B cell (primary cell): ENCODE results near the gene TRAM2. TPM values are rescaled to one million over a fixed set of nuclear protein-coding genes. Genes with fewer than 3 reads are reported as not detected.

Experiments used
- ATAC-seq: fragments of 200-7000 bp; cut with Tn5 transposase; one replicate; pipeline ENCODE4 v1.10.0; 2021; ENCODE audit warnings: low read depth, mild to moderate bottlenecking, moderate number of reproducible peaks, moderate library complexity
- CTCF ChIA-PET: fragments of 350-600 bp; sonication (Branson Sonifier 250); formaldehyde crosslinking; loops from one replicate; lab custom pipeline; 2021; ENCODE audit warnings: antibody characterized with exemption, inconsistent platforms; lab: Charles Lee
- POLR2A ChIA-PET: fragments of 350-600 bp; sonication (Branson Sonifier 250); formaldehyde crosslinking; loops from one replicate; lab custom pipeline; 2021; ENCODE audit warnings: antibody characterized with exemption; lab: Charles Lee
- DNase-seq: peaks from one replicate; pipeline ENCODE4 v3.0.0; 2013
- H2AFZ ChIP-seq: 2 replicates; pipeline ENCODE4 v1.6.1; 2012; ENCODE audit warnings: mild to moderate bottlenecking, low read depth, low read length; ENCODE audit not compliant: insufficient read depth, poor library complexity, severe bottlenecking
- H3K27ac ChIP-seq, 2 donors: 1 replicate in 1 of 2; 2 replicates in 1 of 2; pipeline ENCODE4 v1.5.1; 2012 to 2013; ENCODE audit warnings: low read length in 2 of 2, mild to moderate bottlenecking in 2 of 2, moderate library complexity in 1 of 2
- H3K27me3 ChIP-seq, 4 experiments: fragments of 200-600 bp in 1 of 4; sonication (generic) in 1 of 4; replicated peaks in 1 of 4; 1 replicate in 2 of 4; 2 replicates in 2 of 4; pipeline versions ENCODE4 v1.6.1 to v1.7.0; 2013 to 2016; ENCODE audit warnings: low read length in 3 of 4, mild to moderate bottlenecking in 2 of 4, mixed read lengths in 1 of 4, moderate library complexity in 1 of 4; ENCODE audit not compliant: insufficient read depth in 4 of 4, control insufficient read depth in 3 of 4; ENCODE audit errors: control extremely low read depth in 1 of 4
- H3K36me3 ChIP-seq, 2 experiments: replicated peaks in 1 of 2; 1 replicate in 1 of 2; 2 replicates in 1 of 2; pipeline versions ENCODE4 v1.6.1 to v1.7.1; 2013; ENCODE audit warnings: low read length in 1 of 2; ENCODE audit not compliant: insufficient read depth in 2 of 2, control insufficient read depth in 1 of 2; ENCODE audit errors: control extremely low read depth in 1 of 2, extremely low read depth in 1 of 2
- H3K4me1 ChIP-seq, 2 donors: fragments of 200-600 bp in 1 of 2; sonication (generic) in 1 of 2; 1 replicate in 1 of 2; 2 replicates in 1 of 2; pipeline versions ENCODE4 v1.5.1 to v1.6.1; 2013 to 2017; ENCODE audit warnings: low read length in 2 of 2; ENCODE audit not compliant: control insufficient read depth in 2 of 2, insufficient read depth in 2 of 2
- H3K4me2 ChIP-seq: replicated peaks from 2 replicates; pipeline ENCODE3; 2012; ENCODE audit warnings: mild to moderate bottlenecking, low read depth, low read length; ENCODE audit not compliant: poor library complexity, severe bottlenecking
- H3K4me3 ChIP-seq, 5 experiments: fragments of 200-600 bp in 1 of 5; sonication (generic) in 1 of 5; 1 replicate in 3 of 5; 2 replicates in 2 of 5; pipeline versions ENCODE4 v1.5.1 to v1.7.0; 2011 to 2016; ENCODE audit warnings: low read length in 4 of 5, mild to moderate bottlenecking in 4 of 5, low read depth in 2 of 5, control low read depth in 1 of 5, moderate library complexity in 1 of 5; ENCODE audit not compliant: insufficient read depth in 1 of 5; ENCODE audit errors: control extremely low read depth in 1 of 5, extremely low read depth in 1 of 5
- H3K79me2 ChIP-seq: fragments of 200-600 bp; sonication (generic); one replicate; pipeline ENCODE4 v1.6.0; 2016; ENCODE audit warnings: low read length; ENCODE audit not compliant: control insufficient read depth, insufficient read depth
- H3K9ac ChIP-seq: fragments of 200-600 bp; sonication (generic); 2 replicates; pipeline ENCODE4 v1.6.1; 2017; ENCODE audit warnings: mild to moderate bottlenecking, low read length, moderate library complexity
- H3K9me3 ChIP-seq, 3 donors: one replicate each; pipeline versions ENCODE4 v1.6.1 to v1.7.1; 2013; ENCODE audit warnings: low read length in 2 of 3; ENCODE audit not compliant: control insufficient read depth in 2 of 3, insufficient read depth in 1 of 3; ENCODE audit errors: control extremely low read depth in 1 of 3
- H4K20me1 ChIP-seq: 2 replicates; pipeline ENCODE4 v1.6.0; 2012; ENCODE audit warnings: mild to moderate bottlenecking, low read length; ENCODE audit not compliant: insufficient read depth, control insufficient read depth, poor library complexity, severe bottlenecking
- H3K27ac Mint-ChIP-seq: one replicate; pipeline ENCODE4 v1.8.0; 2021; ENCODE audit warnings: mixed read lengths
- H3K27me3 Mint-ChIP-seq: one replicate; pipeline ENCODE4 v1.8.0; 2021; ENCODE audit warnings: mixed read lengths
- H3K4me1 Mint-ChIP-seq: one replicate; pipeline ENCODE4 v1.8.0; 2021; ENCODE audit warnings: mixed read lengths
- H3K4me3 Mint-ChIP-seq: one replicate; pipeline ENCODE4 v1.8.0; 2021; ENCODE audit warnings: mixed read lengths
- H3K9me3 Mint-ChIP-seq: one replicate; pipeline ENCODE4 v1.8.0; 2022; ENCODE audit warnings: mixed read lengths; ENCODE audit not compliant: insufficient read depth
- CTCF ChIP-seq: fragments of 200-600 bp; IDR thresholded peaks from one replicate; pipeline ENCODE4 v1.8.0; 2022; ENCODE audit warnings: antibody characterized with exemption, mild to moderate bottlenecking
- EZH2 ChIP-seq: IDR thresholded peaks from 2 replicates; pipeline ENCODE4 v1.6.1; 2012; ENCODE audit warnings: borderline replicate concordance, low read depth, mild to moderate bottlenecking, moderate library complexity, low read length; ENCODE audit not compliant: insufficient read depth, poor library complexity, severe bottlenecking
- WGBS: methylation state at CpG from one replicate; pipeline ENCODE4 v1.1.5; 2013; ENCODE audit warnings: missing lambda C conversion rate; ENCODE audit not compliant: insufficient coverage; 5-methylcytosine and 5-hydroxymethylcytosine counted together
- intact Hi-C: fragments of 100-400 bp; cut with micrococcal nuclease; formaldehyde crosslinking; loops from one replicate; pipeline ENCODE4 v1.10.0; 2022
- polyA plus RNA-seq: library from polyadenylated mRNA; depleted of rRNA; stranded (reverse); fragments of >200 nt; gene quantifications from 2 replicates; pipeline ENCODE4 v1.2.3, GENCODE V29; 2012
- total RNA-seq, 2 donors: library from RNA; stranded (reverse); fragments of 120-200 nt in 1 of 2; gene quantifications; 1 replicate in 1 of 2; 2 replicates in 1 of 2; pipeline versions ENCODE4 v1.2.3 to v1.2.4, GENCODE V29; 2013 to 2022

Gene TRAM2
- total and polyA plus RNA-seq, 2 donors (not counting 1 experiment from before 2014, with no cell fraction given): 9.0 to 13.3 TPM

- Mint-ChIP-seq H3K9me3 (no peaks in the 10 kb centered on the region), H3K27me3 (no peaks in the 10 kb centered on the region), H3K4me1 (peaks cover 65% of the 10 kb centered on the region), H3K4me3 (no peak overlapping the region), H3K27ac (no peak overlapping the region)
- Histone ChIP-seq H3K36me3 (no peaks in the 10 kb centered on the region), H3K4me1 (peaks cover 7 to 20% of the 10 kb centered on the region in 2 donors), H3K9me3 (no peaks in the 10 kb centered on the region), H2AFZ (no peak overlapping the region), H3K27ac (no peak overlapping the region), H3K4me3 (no peak overlapping the region), H4K20me1 (peaks cover 24% of the 10 kb centered on the region), H3K4me2 (no peak overlapping the region), H3K27me3 (no peaks in the 10 kb centered on the region), H3K9ac (no peak overlapping the region), H3K79me2 (peaks cover 48% of the 10 kb centered on the region)
- ATAC-seq (no peak), DNase-seq (no peak)
- intact Hi-C loops: no loop called here
- ChIA-PET CTCF (no interaction called here), POLR2A (interaction anchor here (0.6 kb wide), 1 partner anchor 241 kb away, joined by 3 read pairs; no protein-coding TSS in a partner anchor)
- TF ChIP-seq EZH2 (no peak), CTCF (no peak)
- WGBS: 100% methylated on average over 1 of the region's 4 CpGs
These were observed 27.4 kb downstream of the TRAM2 start for GRCh38 chr6:52549428-52549827.

GRCh38 chr6:52548999-52549398 is 27.9 kb downstream of the TRAM2 start:
- intact Hi-C loops: no loop called here
- Mint-ChIP-seq H3K4me3 (no peak overlapping the region), H3K9me3 (no peaks in the 10 kb centered on the region), H3K27ac (no peak overlapping the region), H3K27me3 (no peaks in the 10 kb centered on the region), H3K4me1 (peaks cover 68% of the 10 kb centered on the region)
- H3K27me3 ChIP-seq: no peaks in the 10 kb centered on the region
- H3K4me2 ChIP-seq: no peak overlapping the region
- no peak for DNase-seq
- H3K9ac ChIP-seq: no peak overlapping the region
- H2AFZ ChIP-seq: no peak overlapping the region
- no peak for TF ChIP-seq CTCF
- no peak for TF ChIP-seq EZH2
- H3K4me1 ChIP-seq: peaks cover 7 to 20% of the 10 kb centered on the region in 2 donors
- no peak overlapping the region for H3K27ac ChIP-seq
- peaks cover 24% of the 10 kb centered on the region for H4K20me1 ChIP-seq
- H3K36me3 ChIP-seq: peaks cover 0 to 2% of the 10 kb centered on the region in 2 experiments
- CTCF ChIA-PET: no interaction called here
- no peak for ATAC-seq
- 100% methylated on average over 5 of the region's 5 CpGs for WGBS
- no peaks in the 10 kb centered on the region for H3K9me3 ChIP-seq
- POLR2A ChIA-PET: interaction anchor here (0.6 kb wide), 1 partner anchor 241 kb away, joined by 3 read pairs; no protein-coding TSS in a partner anchor
- H3K79me2 ChIP-seq: peaks cover 47% of the 10 kb centered on the region
- no peak overlapping the region for H3K4me3 ChIP-seq
